NCI-H526 treated with DMSO at 0.1 percent for 48 hours (cell line): ENCODE results near the gene GDA.
"Not testable (repeated sequence)": the region's sequence is repeated elsewhere in the genome, so short reads cannot be mapped to it uniquely, and the experiment has no call there.

Source experiments
- DNase-seq: peaks from one replicate; lab custom pipeline; 2025; lab: John Stamatoyannopoulos, UW

Gene GDA

GRCh38 chr9:72207278-72207677 lies 58.0 kb downstream of the GDA start:
- no peak for DNase-seq

GRCh38 chr9:72210522-72210921 lies 61.3 kb downstream of the GDA start:
- no peak for DNase-seq

GRCh38 chr9:72211047-72211446 lies 61.8 kb downstream of the GDA start:
- DNase-seq = no peak

- no peak for DNase-seq
Measured at GRCh38 chr9:72213906-72214305, 64.7 kb downstream of the GDA start.

- DNase-seq = no peak
Measured at GRCh38 chr9:72217306-72217842, 68.1 kb downstream of the GDA start.

- DNase-seq = no peak
Measured at GRCh38 chr9:72220589-72220988, 71.3 kb downstream of the GDA start.

GRCh38 chr9:72226146-72226812 lies 77.0 kb downstream of the GDA start:
- DNase-seq = no peak

GRCh38 chr9:72228282-72228681 lies 79.0 kb downstream of the GDA start:
- DNase-seq = no peak

- no peak for DNase-seq
Measured at GRCh38 chr9:72232778-72233177, 83.5 kb downstream of the GDA start.

- DNase-seq = no peak
Measured at GRCh38 chr9:72247549-72247948, 98.3 kb downstream of the GDA start.

GRCh38 chr9:72251589-72251988 lies 102.3 kb downstream of the GDA start:
- no peak for DNase-seq

GRCh38 chr9:72254901-72255545 lies 105.8 kb downstream of the GDA start:
- DNase-seq = no peak

- no peak for DNase-seq
Measured at GRCh38 chr9:72255569-72255968, 106.3 kb downstream of the GDA start.

GRCh38 chr9:72256931-72257330 lies 107.7 kb downstream of the GDA start:
- no peak for DNase-seq

GRCh38 chr9:72257814-72258213 lies 108.6 kb downstream of the GDA start:
- DNase-seq = no peak

- no peak for DNase-seq
Measured at GRCh38 chr9:72262063-72262462, 112.8 kb downstream of the GDA start.

- no peak for DNase-seq
Measured at GRCh38 chr9:72263572-72263971, 114.3 kb downstream of the GDA start.

GRCh38 chr9:72268961-72269360 lies 119.7 kb downstream of the GDA start:
- no peak for DNase-seq

GRCh38 chr9:72270359-72270758 lies 121.1 kb downstream of the GDA start:
- not testable (repeated sequence) for DNase-seq

- no peak for DNase-seq
Measured at GRCh38 chr9:72271613-72272478, 122.6 kb downstream of the GDA start.

- DNase-seq = no peak
Measured at GRCh38 chr9:72274441-72274840, 125.2 kb downstream of the GDA start.

GRCh38 chr9:72274916-72275315 lies 125.7 kb downstream of the GDA start:
- DNase-seq = no peak

- DNase-seq = no peak
Measured at GRCh38 chr9:72276429-72276828, 127.2 kb downstream of the GDA start.
